A673 (cell line): ENCODE measurements around the gene PPP2R5C. TPM values are rescaled to one million over a fixed set of nuclear protein-coding genes. Genes with fewer than 3 reads are reported as not detected.

ENCODE experiments used
- BruUV-seq: library from RNA; stranded (reverse); fragments of 400-500 nt; replicated peaks from 2 replicates; lab custom pipeline; 2021; lab: Mats Ljungman, UMichigan
- CTCF ChIA-PET: fragments of 300-600 bp; sonication (Branson Sonifier 250); formaldehyde crosslinking; loops from one replicate; lab custom pipeline; 2022; ENCODE audit warnings: antibody characterized with exemption; lab: Charles Lee
- POLR2A ChIA-PET: fragments of 300-600 bp; sonication (Branson Sonifier 250); formaldehyde crosslinking; loops from one replicate; lab custom pipeline; 2022; ENCODE audit warnings: antibody characterized with exemption; ENCODE audit not compliant: low non-redundant PET; lab: Charles Lee
- DNase-seq: peaks from one replicate; pipeline ENCODE4 v3.0.0-alpha.2; 2015; ENCODE audit warnings: low spot score
- H3K27ac ChIP-seq: fragments of 200-600 bp; sonication (generic); 2 replicates; pipeline ENCODE4 v1.5.1; 2016; ENCODE audit warnings: mixed run types, low read depth, mild to moderate bottlenecking, mixed read lengths, antibody characterized with exemption, low read length; ENCODE audit not compliant: poor library complexity, severe bottlenecking
- H3K27me3 ChIP-seq: fragments of 200-600 bp; sonication (generic); replicated peaks from 2 replicates; pipeline ENCODE4 v1.6.1; 2017; ENCODE audit warnings: mixed run types, low read depth, mild to moderate bottlenecking, mixed read lengths, antibody characterized with exemption, low read length; ENCODE audit not compliant: insufficient read depth, poor library complexity
- H3K36me3 ChIP-seq: fragments of 200-600 bp; sonication (generic); 2 replicates; pipeline ENCODE4 v1.6.1; 2016; ENCODE audit warnings: mixed run types, mild to moderate bottlenecking, mixed read lengths, antibody characterized with exemption, low read length; ENCODE audit not compliant: insufficient read depth, poor library complexity, severe bottlenecking
- H3K4me1 ChIP-seq: fragments of 200-600 bp; sonication (generic); 2 replicates; pipeline ENCODE4 v1.6.1; 2017; ENCODE audit warnings: mixed run types, mild to moderate bottlenecking, mixed read lengths, antibody characterized with exemption, low read length; ENCODE audit not compliant: insufficient read depth, poor library complexity, severe bottlenecking
- H3K4me3 ChIP-seq: fragments of 200-600 bp; sonication (generic); 2 replicates; pipeline ENCODE4 v1.5.1; 2016; ENCODE audit warnings: low read depth, mixed run types, mild to moderate bottlenecking, mixed read lengths, low read length; ENCODE audit not compliant: poor library complexity, severe bottlenecking
- H3K9me3 ChIP-seq: fragments of 200-600 bp; sonication (generic); 2 replicates; pipeline ENCODE4 v1.6.1; 2016; ENCODE audit warnings: mixed run types, low read depth, mild to moderate bottlenecking, mixed read lengths, antibody characterized with exemption, low read length; ENCODE audit not compliant: poor library complexity, severe bottlenecking
- EZH2 ChIP-seq: fragments of 200-600 bp; sonication (generic); IDR thresholded peaks from 2 replicates; pipeline ENCODE4 v1.6.1; 2017; ENCODE audit warnings: borderline replicate concordance, low read depth, mild to moderate bottlenecking, mixed read lengths, antibody characterized with exemption, low read length; ENCODE audit not compliant: poor library complexity, severe bottlenecking
- intact Hi-C: fragments of 100-400 bp; cut with micrococcal nuclease; formaldehyde crosslinking; loops from one replicate; pipeline ENCODE4 v1.10.0; 2022; ENCODE audit not compliant: unreplicated experiment
- total RNA-seq: library from RNA; stranded (reverse); gene quantifications from 2 replicates; pipeline ENCODE4 v1.2.3, GENCODE V29; 2021
- TF ChIP-seq, protein P1 (sequence below): fragments of 300-800, 200-600 bp; sonication (generic); conservative IDR thresholded peaks from 2 replicates; pipeline ENCODE4 v1.5.1; 2017; ENCODE audit warnings: low read depth, mild to moderate bottlenecking, antibody characterized with exemption, low read length, moderate library complexity, mixed read lengths

The PPP2R5C gene
- total RNA-seq, 1 experiment from 2014 or later = 113 TPM

- Histone ChIP-seq H3K27me3 (no peaks in the 10 kb centered on the region), H3K4me1 (peaks cover 19% of the 10 kb centered on the region), H3K9me3 (no peaks in the 10 kb centered on the region), H3K36me3 (no peaks in the 10 kb centered on the region), H3K27ac (no peak overlapping the region), H3K4me3 (no peak overlapping the region)
- TF ChIP-seq, protein P1, sequence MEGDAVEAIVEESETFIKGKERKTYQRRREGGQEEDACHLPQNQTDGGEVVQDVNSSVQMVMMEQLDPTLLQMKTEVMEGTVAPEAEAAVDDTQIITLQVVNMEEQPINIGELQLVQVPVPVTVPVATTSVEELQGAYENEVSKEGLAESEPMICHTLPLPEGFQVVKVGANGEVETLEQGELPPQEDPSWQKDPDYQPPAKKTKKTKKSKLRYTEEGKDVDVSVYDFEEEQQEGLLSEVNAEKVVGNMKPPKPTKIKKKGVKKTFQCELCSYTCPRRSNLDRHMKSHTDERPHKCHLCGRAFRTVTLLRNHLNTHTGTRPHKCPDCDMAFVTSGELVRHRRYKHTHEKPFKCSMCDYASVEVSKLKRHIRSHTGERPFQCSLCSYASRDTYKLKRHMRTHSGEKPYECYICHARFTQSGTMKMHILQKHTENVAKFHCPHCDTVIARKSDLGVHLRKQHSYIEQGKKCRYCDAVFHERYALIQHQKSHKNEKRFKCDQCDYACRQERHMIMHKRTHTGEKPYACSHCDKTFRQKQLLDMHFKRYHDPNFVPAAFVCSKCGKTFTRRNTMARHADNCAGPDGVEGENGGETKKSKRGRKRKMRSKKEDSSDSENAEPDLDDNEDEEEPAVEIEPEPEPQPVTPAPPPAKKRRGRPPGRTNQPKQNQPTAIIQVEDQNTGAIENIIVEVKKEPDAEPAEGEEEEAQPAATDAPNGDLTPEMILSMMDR = no peak
- no peak for TF ChIP-seq EZH2
- intact Hi-C loops = no loop called here
- BruUV-seq = no TSS peak
- ChIA-PET POLR2A (no interaction called here), CTCF (no interaction called here)
- no peak for DNase-seq
Observed at GRCh38 chr14:101808020-101808641, 46.6 kb downstream of the PPP2R5C start.

DNA sequence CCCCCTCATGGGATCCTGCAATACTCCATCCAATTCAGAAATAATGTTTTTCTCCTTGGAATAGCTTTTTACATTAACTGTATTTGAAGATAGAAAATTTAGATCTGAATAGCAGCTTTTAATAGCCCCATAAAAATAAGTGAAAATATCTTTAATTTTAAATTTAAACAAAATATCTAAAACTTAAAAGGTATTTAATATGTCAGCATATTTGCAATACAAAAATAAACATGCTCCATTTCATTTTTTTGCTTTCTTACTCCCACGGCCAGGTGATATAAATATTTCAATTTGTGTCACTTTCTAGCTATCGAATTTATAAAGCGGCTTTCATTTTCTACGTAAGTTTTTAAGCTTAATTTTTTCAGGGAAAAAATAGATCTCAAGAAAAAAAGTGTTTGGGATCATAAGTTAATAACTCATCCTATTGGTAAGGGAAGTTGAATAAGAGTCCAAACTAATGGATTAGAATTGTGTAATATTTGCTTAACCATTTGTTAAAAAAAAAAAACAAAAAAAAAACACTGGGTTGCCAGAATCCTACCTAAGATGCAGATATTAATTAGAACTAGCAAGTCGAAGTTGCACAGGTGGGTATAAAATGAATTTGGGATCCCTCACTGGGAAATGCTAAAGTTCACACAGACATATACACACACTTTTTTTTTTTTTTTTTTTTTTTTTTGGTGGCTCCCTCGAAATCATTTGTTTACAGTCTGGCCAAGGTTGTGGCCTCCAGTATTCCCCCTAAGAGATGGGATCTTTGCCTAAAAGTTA, 47.6 kb downstream of the PPP2R5C start:
- POLR2A ChIA-PET = interaction anchor here (0.6 to 1.0 kb wide), 4 partner anchors 21 to 756 kb away, joined by 4 to 9 read pairs (median 5); no protein-coding TSS in a partner anchor
- H3K27me3 ChIP-seq = no peaks in the 10 kb centered on the region
- intact Hi-C loops = no loop called here

More for the DNA sequence above, 47.6 kb downstream of the PPP2R5C start:
- Histone ChIP-seq H3K36me3 (no peaks in the 10 kb centered on the region), H3K9me3 (no peaks in the 10 kb centered on the region), H3K4me3 (peak overlapping the region; percentile 63), H3K4me1 (peaks cover 19% of the 10 kb centered on the region), H3K27ac (peak overlapping the region; percentile 98)
- CTCF ChIA-PET = interaction anchor here (0.7 to 1.0 kb wide), 2 partner anchors 13 to 38 kb away, joined by 3 to 14 read pairs; no protein-coding TSS in a partner anchor
- no TSS peak for BruUV-seq
- TF ChIP-seq EZH2 = no peak
- TF ChIP-seq, protein P1 = no peak
- no peak for DNase-seq
